Upper lobe of left lung (tissue), 6 donors: ENCODE measurements around the gene ZFAND6. TPM values are rescaled to one million over a fixed set of nuclear protein-coding genes. Genes with fewer than 3 reads are reported as not detected.

Experiments
- ATAC-seq, 2 donors: fragments of 200-7000 bp; cut with Tn5 transposase; one replicate each; pipeline ENCODE4 v1.9.1; 2022; ENCODE audit warnings: mild to moderate bottlenecking in 2 of 2, moderate library complexity in 2 of 2; ENCODE audit not compliant: low FRiP score in 2 of 2
- DNase-seq, 2 donors: peaks; one replicate each; pipeline ENCODE4 v3.0.0-alpha.2; 2019 to 2020
- H3K27ac ChIP-seq, 4 donors: fragments of 200-600 bp; sonication (generic); one replicate each; pipeline ENCODE4 v1.5.1; 2016 to 2019
- H3K27me3 ChIP-seq, 4 donors: fragments of 200-600 bp; sonication (generic); one replicate each; pipeline ENCODE4 v1.5.1; 2017 to 2019
- H3K36me3 ChIP-seq, 4 donors: fragments of 200-600 bp; sonication (generic); one replicate each; pipeline ENCODE4 v1.5.1; 2016 to 2019
- H3K4me1 ChIP-seq, 4 donors: fragments of 200-600 bp; sonication (generic); one replicate each; pipeline ENCODE4 v1.5.1; 2018 to 2019
- H3K4me3 ChIP-seq, 4 donors: fragments of 200-600 bp; sonication (generic); one replicate each; pipeline ENCODE4 v1.5.1; 2017 to 2019; ENCODE audit warnings: mild to moderate bottlenecking in 2 of 4, moderate library complexity in 1 of 4
- H3K9me3 ChIP-seq, 4 donors: fragments of 200-600 bp; sonication (generic); one replicate each; pipeline ENCODE4 v1.5.1; 2018 to 2019
- EP300 ChIP-seq, 4 donors: sonication (generic); formaldehyde crosslinking; IDR thresholded peaks; one replicate each; pipeline ENCODE4 v1.5.1; 2017; ENCODE audit warnings: antibody characterized with exemption in 4 of 4, control low read depth in 2 of 4
- POLR2A ChIP-seq, 4 donors: fragments of 450-650 bp; IDR thresholded peaks; one replicate each; pipeline ENCODE4 v1.5.1; 2016 to 2017; ENCODE audit warnings: antibody characterized with exemption in 4 of 4, mild to moderate bottlenecking in 2 of 4
- POLR2AphosphoS5 ChIP-seq, 2 donors: sonication (generic); formaldehyde crosslinking; IDR thresholded peaks; one replicate each; pipeline ENCODE4 v1.5.1; 2017; ENCODE audit warnings: antibody characterized with exemption in 2 of 2
- WGBS, 2 donors: methylation state at CpG; one replicate each; pipeline ENCODE4 v1.1.5; 2017 to 2018; 5-methylcytosine and 5-hydroxymethylcytosine counted together
- total RNA-seq, 6 donors: library from RNA; depleted of rRNA in 4 of 6; stranded (reverse); fragments of >200 nt in 4 of 6; gene quantifications; one replicate each; pipeline versions ENCODE4 v1.1.0 to v1.2.1, GENCODE V29; 2016 to 2021
- TF ChIP-seq, protein P1 (sequence below), 6 experiments: fragments of 450-650 bp in 4 of 6; fragments of 200-600 bp in 2 of 6; sonication (generic) in 2 of 6; IDR thresholded peaks; one replicate each; pipeline ENCODE4 v1.5.1; 2016 to 2019; ENCODE audit warnings: antibody characterized with exemption in 6 of 6
- donor health status: DM: no; HTN: no; CAD: no; lungs with moderate emphysema.
- donor health status: DM: no; HTN: yes; CAD: no; lungs with severe emphysema.

Gene ZFAND6
- total RNA-seq, 6 donors from 2014 or later, result 36.7 to 151 (median 70.5) TPM

DNA sequence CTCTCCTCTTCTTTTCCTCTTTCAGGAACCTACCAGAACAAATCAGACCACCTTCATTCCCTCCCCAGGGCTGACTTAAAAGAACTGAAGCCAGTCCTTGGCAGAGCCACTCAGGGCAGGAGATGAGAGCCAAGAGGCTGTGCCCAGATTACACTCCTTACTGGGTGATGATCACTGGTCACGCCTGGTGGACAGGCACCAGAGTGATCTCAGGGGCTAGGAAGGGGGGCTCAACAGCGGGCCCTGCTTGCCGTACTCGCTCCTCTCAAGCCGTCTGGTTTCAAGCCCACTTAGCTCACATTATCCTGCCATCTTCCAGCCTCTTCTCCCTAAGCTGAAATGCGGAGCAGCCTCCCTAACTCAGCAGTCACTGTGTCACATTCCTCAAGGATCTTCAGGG is 91.7 kb downstream of the ZFAND6 start:
- Histone ChIP-seq H3K36me3 (no peaks in the 10 kb centered on the region), H3K9me3 (no peaks in the 10 kb centered on the region), H3K4me1 (peaks cover 12 to 35% (median 31%) of the 10 kb centered on the region in 4 donors), H3K27ac (no peak overlapping the region), H3K4me3 (no peak overlapping the region), H3K27me3 (no peaks in the 10 kb centered on the region)
- WGBS, 2 donors, result 71 to 73% methylated on average over 6 of the region's 6 CpGs
- DNase-seq (no peak), ATAC-seq (no peak)
- no peak for TF ChIP-seq POLR2A (IDR thresholded peaks at IDR 0.05)
- TF ChIP-seq, protein P1, sequence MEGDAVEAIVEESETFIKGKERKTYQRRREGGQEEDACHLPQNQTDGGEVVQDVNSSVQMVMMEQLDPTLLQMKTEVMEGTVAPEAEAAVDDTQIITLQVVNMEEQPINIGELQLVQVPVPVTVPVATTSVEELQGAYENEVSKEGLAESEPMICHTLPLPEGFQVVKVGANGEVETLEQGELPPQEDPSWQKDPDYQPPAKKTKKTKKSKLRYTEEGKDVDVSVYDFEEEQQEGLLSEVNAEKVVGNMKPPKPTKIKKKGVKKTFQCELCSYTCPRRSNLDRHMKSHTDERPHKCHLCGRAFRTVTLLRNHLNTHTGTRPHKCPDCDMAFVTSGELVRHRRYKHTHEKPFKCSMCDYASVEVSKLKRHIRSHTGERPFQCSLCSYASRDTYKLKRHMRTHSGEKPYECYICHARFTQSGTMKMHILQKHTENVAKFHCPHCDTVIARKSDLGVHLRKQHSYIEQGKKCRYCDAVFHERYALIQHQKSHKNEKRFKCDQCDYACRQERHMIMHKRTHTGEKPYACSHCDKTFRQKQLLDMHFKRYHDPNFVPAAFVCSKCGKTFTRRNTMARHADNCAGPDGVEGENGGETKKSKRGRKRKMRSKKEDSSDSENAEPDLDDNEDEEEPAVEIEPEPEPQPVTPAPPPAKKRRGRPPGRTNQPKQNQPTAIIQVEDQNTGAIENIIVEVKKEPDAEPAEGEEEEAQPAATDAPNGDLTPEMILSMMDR (IDR thresholded peaks at IDR 0.05), result no peak
- TF ChIP-seq EP300 (IDR thresholded peaks at IDR 0.05), result no peak
- no peak for TF ChIP-seq POLR2AphosphoS5 (IDR thresholded peaks at IDR 0.05)

GRCh38 chr15:80151576-80151975 is 92.1 kb downstream of the ZFAND6 start:
- no peak for TF ChIP-seq POLR2A (IDR thresholded peaks at IDR 0.05)
- TF ChIP-seq EP300 (IDR thresholded peaks at IDR 0.05), result no peak
- TF ChIP-seq, protein P1 (IDR thresholded peaks at IDR 0.05), result no peak
- no peak for TF ChIP-seq POLR2AphosphoS5 (IDR thresholded peaks at IDR 0.05)
- ATAC-seq (no peak), DNase-seq (no peak)

DNA sequence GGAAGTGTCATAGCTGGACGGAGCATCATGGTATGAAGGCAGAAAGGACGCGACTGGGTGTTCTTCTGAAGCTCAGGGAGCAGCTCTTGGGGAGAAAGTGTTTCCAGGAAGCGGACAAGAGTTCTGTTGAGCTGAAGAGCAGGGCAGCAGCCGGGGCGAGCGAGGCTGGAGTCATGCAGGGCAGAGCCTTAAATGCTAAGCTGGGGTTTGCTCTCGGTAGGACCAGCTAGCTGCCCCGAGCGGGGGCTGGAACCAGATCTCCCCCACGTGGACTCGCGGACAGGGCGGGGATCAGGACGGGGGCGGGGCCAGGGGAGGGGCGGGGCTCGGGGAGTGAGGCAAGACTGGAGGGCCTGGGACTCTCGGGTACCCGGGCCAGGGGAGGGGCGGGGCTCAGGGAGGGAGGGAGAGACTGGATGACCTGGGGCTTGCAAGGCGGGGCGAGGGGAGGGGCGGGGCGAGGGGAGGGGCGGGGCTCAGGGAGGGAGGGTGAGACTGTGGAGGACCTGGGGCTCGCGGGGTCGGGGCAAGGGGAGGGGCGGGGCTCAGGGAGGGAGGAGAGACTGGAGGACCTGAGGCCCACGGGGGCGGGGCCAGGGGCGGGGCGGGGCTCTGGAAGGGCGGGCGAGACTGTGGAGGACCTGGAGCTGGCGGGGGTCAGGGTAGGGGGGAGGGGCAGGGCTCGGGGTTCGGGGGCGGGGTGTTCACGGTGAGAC is 92.9 kb downstream of the ZFAND6 start:
- Histone ChIP-seq H3K27ac (peak overlapping the region; percentile 83 to 89 (median 86)), H3K36me3 (no peaks in the 10 kb centered on the region), H3K9me3 (no peaks in the 10 kb centered on the region), H3K27me3 (no peaks in the 10 kb centered on the region), H3K4me1 (peaks cover 20 to 43% (median 42%) of the 10 kb centered on the region in 4 donors), H3K4me3 (peak overlapping the region; percentile 55 to 85 (median 70))
- WGBS, 2 donors, result 0 to 1% methylated on average over 9 of the region's 41 CpGs
- ATAC-seq, result peak; percentile 91 to 93
- TF ChIP-seq EP300 (IDR thresholded peaks at IDR 0.05), result no peak
- peak in 1 of 2 donors; percentile 34 for TF ChIP-seq POLR2AphosphoS5 (IDR thresholded peaks at IDR 0.05)
- TF ChIP-seq, protein P1 (IDR thresholded peaks at IDR 0.05), result no peak
- TF ChIP-seq POLR2A (IDR thresholded peaks at IDR 0.05), result no peak
- peak; percentile 97 to 99 for DNase-seq

More at GRCh38 chr15:80151576-80151975, 92.1 kb downstream of the ZFAND6 start:
- H3K27ac ChIP-seq, result no peak overlapping the region
- no peak overlapping the region for H3K4me3 ChIP-seq
- no peaks in the 10 kb centered on the region for H3K36me3 ChIP-seq
- H3K4me1 ChIP-seq, result peaks cover 15 to 39% (median 36%) of the 10 kb centered on the region in 4 donors
- WGBS, 2 donors, result 69 to 71% methylated on average over 3 of the region's 3 CpGs
- H3K9me3 ChIP-seq, result no peaks in the 10 kb centered on the region
- no peaks in the 10 kb centered on the region for H3K27me3 ChIP-seq

GRCh38 chr15:80152896-80153876 is 93.7 kb downstream of the ZFAND6 start, which contains the start of gene FAH:
FAH (plus strand) TSS chr15:80152999; CDS start chr15:80153055, 56 bp downstream.
- TF ChIP-seq, protein P1 (IDR thresholded peaks at IDR 0.05), result no peak
- peak in 2 of 4 donors; percentile 41 to 47 for TF ChIP-seq POLR2A (IDR thresholded peaks at IDR 0.05)
- TF ChIP-seq EP300 (IDR thresholded peaks at IDR 0.05), result no peak
- TF ChIP-seq POLR2AphosphoS5 (IDR thresholded peaks at IDR 0.05), result peak in 1 of 2 donors; percentile 48
- Histone ChIP-seq H3K9me3 (no peaks in the 10 kb centered on the region), H3K27ac (peak within 1 kb of the TSS; percentile 83 to 89 (median 86)), H3K4me1 (peaks cover 20 to 43% (median 42%) of the 10 kb centered on the region in 4 donors), H3K4me3 (peak within 1 kb of the TSS; percentile 55 to 85 (median 70)), H3K36me3 (peaks cover 0 to 6% (median 0%) of the 10 kb centered on the region in 4 donors), H3K27me3 (no peaks in the 10 kb centered on the region)
- peak in 1 of 2 donors; percentile 44 for DNase-seq
- ATAC-seq, result peak; percentile 84 to 86
- 0 to 1% methylated on average over 20 to 43 of the region's 45 CpGs for WGBS, 2 donors
